ENCODE measurements around the gene CROCC2.

The CROCC2 gene

DNA sequence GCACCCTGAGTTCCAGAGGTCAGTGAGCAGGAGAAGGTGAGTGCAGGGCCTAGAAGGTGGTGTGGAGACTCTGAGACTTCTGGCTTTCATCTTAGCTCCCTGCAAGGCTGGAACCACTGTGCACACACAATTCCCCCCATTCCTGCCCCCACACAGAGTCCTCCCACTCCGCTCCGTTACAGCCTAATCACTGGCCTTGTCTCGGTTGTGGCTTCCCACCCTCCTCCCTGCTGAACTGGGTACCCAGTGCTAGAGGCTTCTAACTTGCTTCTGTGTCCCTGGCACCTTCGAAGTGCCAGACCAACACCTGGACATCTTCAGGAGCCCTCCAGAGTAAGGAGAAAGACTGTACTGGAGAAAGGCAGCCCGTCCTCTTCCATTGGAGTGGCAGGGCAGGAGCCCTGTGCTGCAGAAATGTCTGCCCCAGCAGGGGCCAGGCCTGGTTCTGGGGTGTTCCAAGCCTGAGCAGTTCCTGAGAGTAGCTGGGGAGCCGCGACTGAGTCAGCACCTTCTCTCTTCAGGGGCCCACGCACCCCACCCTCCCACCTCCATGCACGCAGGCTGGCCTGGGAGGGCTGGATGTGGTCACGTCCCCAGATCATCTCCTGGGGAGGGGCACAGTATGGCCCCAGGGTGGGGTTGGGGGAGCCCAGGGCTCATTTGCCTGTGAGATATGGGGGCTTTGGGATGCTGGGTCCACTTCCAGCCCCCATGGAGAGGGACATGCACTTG, 23.4 kb downstream of the CROCC2 start:
- TF ChIP-seq, protein P1, sequence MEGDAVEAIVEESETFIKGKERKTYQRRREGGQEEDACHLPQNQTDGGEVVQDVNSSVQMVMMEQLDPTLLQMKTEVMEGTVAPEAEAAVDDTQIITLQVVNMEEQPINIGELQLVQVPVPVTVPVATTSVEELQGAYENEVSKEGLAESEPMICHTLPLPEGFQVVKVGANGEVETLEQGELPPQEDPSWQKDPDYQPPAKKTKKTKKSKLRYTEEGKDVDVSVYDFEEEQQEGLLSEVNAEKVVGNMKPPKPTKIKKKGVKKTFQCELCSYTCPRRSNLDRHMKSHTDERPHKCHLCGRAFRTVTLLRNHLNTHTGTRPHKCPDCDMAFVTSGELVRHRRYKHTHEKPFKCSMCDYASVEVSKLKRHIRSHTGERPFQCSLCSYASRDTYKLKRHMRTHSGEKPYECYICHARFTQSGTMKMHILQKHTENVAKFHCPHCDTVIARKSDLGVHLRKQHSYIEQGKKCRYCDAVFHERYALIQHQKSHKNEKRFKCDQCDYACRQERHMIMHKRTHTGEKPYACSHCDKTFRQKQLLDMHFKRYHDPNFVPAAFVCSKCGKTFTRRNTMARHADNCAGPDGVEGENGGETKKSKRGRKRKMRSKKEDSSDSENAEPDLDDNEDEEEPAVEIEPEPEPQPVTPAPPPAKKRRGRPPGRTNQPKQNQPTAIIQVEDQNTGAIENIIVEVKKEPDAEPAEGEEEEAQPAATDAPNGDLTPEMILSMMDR (conservative IDR thresholded peaks at IDR 0.05) = no peak
- no peak for TF ChIP-seq ZFX (IDR thresholded peaks at IDR 0.05)
- no peak overlapping the region for H3K27ac ChIP-seq

DNA sequence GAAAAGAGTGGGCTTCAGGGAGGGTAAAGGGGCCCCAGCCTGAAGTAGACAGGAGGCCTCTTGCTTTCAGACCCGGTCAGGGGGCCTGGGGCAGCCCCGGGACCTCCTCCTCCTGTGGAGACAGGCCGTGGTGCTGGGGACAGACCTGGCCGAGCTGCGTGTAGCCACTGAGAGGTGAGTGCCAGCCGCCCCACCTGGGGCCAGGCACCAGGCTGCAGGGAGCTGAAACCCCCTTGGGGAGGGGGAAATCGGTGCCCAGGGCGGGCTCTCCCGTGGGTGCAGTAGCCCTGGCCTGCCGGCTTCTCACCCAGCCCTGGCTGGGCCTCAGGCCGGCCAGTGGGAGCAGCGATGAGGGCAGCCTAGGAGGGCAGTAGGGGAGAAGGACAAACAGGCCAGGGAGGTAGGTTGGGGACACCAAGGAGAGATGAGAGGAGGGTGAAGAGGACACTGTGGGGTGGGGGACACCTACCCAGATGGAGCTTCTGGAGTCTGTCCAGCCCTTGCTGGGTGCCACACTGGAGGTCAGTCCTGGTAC, 24.0 kb downstream of the CROCC2 start:
- no peak overlapping the region for H3K27ac ChIP-seq
- TF ChIP-seq ZFX (IDR thresholded peaks at IDR 0.05) = no peak
- TF ChIP-seq, protein P1 (conservative IDR thresholded peaks at IDR 0.05) = no peak

DNA sequence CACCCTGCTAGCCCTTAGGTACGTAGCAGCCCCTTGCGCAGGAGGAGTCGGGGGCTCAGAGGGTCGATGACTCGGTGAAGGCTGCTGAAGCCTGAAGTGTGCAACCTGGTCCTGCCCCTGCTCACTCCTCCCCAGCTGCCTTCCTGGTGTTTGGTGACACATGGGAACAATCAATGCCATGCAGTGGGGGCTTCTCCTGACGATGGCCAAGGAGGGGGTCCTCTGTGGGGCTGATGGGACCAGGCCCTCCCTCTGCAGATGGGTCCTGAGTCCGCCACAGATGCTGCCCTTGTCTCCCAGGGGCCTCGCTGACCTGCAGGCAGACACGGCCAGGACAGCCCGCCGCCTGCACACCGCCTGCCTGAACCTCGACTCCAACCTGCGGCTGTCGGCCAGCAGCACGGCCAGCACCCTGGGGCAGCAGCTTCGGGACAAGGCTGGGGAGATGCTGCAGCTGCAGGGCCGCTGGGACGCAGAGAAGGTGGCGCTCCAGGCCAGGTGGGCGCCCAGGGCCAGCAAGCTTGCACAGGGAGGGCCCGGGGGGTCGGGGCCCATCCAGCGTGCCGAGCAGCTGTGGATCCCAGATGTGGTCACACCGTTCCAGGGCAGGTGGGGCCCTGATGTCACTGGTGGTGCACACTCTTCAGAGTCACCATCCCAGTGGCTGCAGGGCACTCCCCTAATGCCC, 24.6 kb downstream of the CROCC2 start:
- no peak overlapping the region for H3K27ac ChIP-seq
- TF ChIP-seq, protein P1 (conservative IDR thresholded peaks at IDR 0.05) = no peak
- TF ChIP-seq ZFX (IDR thresholded peaks at IDR 0.05) = no peak

DNA sequence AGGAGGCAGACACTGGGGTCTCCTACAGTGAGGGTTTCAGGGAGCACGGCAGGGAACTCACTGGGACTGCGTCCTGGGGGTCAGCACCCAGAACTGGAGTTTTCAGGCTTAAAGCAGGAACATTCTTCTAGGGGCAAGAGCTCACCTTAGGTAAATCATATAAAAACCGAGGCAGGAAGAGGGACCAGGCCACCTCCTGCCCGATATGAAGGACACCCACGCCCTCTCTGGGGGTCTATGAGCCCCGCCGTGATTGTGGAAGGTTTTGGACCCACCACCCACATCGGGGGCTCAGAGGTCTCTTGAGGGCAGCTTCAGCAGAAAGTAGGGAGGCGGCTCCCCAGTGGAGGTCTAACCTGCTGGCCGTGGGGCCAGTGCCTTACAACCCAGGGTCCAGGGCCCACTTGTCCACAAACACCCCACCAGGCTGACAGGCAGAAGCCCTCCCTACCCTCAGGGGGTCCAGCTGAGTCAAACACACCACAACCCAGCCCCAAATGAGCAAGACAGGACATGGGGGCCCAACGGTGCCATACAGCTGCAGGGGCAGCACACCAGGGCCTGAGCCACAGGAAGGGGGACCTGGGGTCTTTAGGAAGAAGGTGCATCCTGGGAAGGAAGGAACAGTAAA, 25.3 kb downstream of the CROCC2 start:
- no peak overlapping the region for H3K27ac ChIP-seq
- TF ChIP-seq ZFX (IDR thresholded peaks at IDR 0.05) = no peak
- TF ChIP-seq, protein P1 (conservative IDR thresholded peaks at IDR 0.05) = no peak

DNA sequence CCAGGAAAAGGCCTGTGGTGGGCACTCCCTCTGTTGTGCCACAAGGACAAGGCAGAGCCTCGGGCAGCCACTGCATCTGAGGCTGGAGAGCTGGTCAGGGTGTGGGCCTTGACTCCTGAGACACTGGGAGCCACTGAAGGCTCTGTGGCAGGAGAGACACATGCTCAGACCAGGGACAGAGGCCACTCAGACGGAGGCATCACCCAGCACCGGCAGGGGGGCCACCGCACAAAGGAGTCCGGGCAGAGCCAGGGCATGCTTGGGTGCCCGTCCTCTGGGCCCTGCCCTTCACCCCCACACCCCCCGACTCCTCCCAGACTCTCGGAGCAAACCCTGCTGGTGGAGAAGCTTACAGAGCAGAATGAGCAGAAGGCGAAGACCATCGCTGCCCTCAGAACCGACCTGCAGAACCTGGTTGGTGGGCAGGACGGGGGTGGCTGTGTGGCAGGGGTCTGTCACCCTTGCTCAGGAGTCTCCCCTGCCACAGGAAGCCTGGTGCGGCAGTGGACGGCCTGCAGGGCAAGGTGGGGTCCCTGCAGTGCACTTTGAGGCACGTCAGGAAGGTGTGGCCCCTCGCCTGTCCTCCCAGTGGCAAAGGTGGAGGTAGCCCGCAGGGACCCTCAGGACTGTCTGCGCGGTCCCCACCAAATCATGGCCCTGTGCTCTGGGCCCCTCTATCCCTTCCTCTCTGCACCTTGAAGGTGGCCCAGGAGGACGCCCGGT, 26.0 kb downstream of the CROCC2 start:
- TF ChIP-seq ZFX (IDR thresholded peaks at IDR 0.05) = no peak
- TF ChIP-seq, protein P1 (conservative IDR thresholded peaks at IDR 0.05) = no peak
- no peak overlapping the region for H3K27ac ChIP-seq

DNA sequence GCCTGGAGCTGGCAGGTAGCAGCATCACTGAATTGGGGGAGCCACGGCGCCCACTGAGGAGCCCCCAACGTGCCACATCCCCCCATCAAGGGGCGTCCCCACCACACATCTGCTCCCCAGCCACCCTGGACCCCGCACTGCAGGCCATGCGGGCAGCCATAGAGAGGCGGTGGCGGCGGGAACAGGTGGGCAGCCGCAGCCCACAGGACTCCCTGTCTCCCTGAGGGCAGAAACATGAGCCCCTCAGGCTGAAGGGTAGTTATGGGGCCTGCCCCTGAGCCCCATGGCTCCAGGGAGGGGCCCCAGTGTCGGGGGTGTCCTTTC, 26.6 kb downstream of the CROCC2 start:
- TF ChIP-seq, protein P1 (conservative IDR thresholded peaks at IDR 0.05) = no peak
- no peak for TF ChIP-seq ZFX (IDR thresholded peaks at IDR 0.05)
- no peak overlapping the region for H3K27ac ChIP-seq
